PFSK-1 (cell line): ENCODE results near the gene C1orf52.

Source experiments
- POLR2AphosphoS5 ChIP-seq: IDR thresholded peaks from 2 replicates; pipeline ENCODE4 v1.6.1; 2012; ENCODE audit warnings: low read depth, mild to moderate bottlenecking, control low read depth, low read length, moderate library complexity
- SIN3A ChIP-seq: IDR thresholded peaks from 2 replicates; pipeline ENCODE4 v1.6.1; 2012; ENCODE audit warnings: mild to moderate bottlenecking, low read length, moderate library complexity, borderline replicate concordance; ENCODE audit not compliant: insufficient read depth
- TAF1 ChIP-seq: IDR thresholded peaks from 2 replicates; pipeline ENCODE4 v1.6.1; 2012; ENCODE audit warnings: low read length, control low read depth, borderline replicate concordance; ENCODE audit not compliant: insufficient read depth
- TF ChIP-seq, protein P1 (sequence below), 2 experiments: IDR thresholded peaks; 2 replicates each; pipeline versions ENCODE4 v1.6.1 to v1.8.0; 2011 to 2012; ENCODE audit warnings: low read depth in 2 of 2, low read length in 2 of 2, control low read depth in 1 of 2, inconsistent platforms in 1 of 2, mild to moderate bottlenecking in 1 of 2, moderate library complexity in 1 of 2; ENCODE audit not compliant: insufficient read depth in 1 of 2

DNA sequence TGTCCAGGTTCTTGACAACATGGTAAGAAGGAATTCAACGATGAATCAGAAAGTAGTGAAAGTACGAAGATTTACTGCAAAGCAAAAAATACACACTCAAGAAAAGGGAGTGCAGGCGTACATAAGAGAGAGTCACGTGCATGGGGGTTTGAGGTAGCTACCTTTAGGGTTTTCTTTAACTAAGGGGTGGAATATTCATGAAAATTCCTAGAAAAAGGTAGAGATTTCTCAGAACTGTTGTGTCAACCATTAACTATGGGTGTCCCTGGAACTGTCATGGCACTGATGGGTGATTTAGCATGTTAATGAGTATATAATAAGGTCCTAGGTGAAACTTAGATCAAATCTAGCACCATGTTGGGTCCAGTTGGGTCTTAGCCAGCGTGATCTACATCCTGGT lies 36.1 kb downstream of the C1orf52 start:
- TF ChIP-seq, protein P1, sequence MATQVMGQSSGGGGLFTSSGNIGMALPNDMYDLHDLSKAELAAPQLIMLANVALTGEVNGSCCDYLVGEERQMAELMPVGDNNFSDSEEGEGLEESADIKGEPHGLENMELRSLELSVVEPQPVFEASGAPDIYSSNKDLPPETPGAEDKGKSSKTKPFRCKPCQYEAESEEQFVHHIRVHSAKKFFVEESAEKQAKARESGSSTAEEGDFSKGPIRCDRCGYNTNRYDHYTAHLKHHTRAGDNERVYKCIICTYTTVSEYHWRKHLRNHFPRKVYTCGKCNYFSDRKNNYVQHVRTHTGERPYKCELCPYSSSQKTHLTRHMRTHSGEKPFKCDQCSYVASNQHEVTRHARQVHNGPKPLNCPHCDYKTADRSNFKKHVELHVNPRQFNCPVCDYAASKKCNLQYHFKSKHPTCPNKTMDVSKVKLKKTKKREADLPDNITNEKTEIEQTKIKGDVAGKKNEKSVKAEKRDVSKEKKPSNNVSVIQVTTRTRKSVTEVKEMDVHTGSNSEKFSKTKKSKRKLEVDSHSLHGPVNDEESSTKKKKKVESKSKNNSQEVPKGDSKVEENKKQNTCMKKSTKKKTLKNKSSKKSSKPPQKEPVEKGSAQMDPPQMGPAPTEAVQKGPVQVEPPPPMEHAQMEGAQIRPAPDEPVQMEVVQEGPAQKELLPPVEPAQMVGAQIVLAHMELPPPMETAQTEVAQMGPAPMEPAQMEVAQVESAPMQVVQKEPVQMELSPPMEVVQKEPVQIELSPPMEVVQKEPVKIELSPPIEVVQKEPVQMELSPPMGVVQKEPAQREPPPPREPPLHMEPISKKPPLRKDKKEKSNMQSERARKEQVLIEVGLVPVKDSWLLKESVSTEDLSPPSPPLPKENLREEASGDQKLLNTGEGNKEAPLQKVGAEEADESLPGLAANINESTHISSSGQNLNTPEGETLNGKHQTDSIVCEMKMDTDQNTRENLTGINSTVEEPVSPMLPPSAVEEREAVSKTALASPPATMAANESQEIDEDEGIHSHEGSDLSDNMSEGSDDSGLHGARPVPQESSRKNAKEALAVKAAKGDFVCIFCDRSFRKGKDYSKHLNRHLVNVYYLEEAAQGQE (IDR thresholded peaks at IDR 0.05; ENCODE audit: insufficient read depth in 1 of 2, low read depth in 2 of 2, low read length in 2 of 2), result no peak
- TF ChIP-seq TAF1 (no peak), POLR2AphosphoS5 (no peak), SIN3A (no peak)
